ENCODE measurements around the gene MX1. TPM values are rescaled to one million over a fixed set of nuclear protein-coding genes. Genes with fewer than 3 reads are reported as not detected.

Gene MX1
- total and polyA plus RNA-seq, 2 donors (not counting 3 experiments of a cell fraction or from before 2014, with no cell fraction given): 5.9 to 25.1 TPM

- BruUV-seq (replicated peaks): no TSS peak
- CTCF ChIA-PET: no interaction called here
- dilution Hi-C loops (cut with MboI; ENCODE audit: extremely low pct_ligation_motif_present, low sequenced_read_pairs) (no loop called here), intact Hi-C loops (cut with micrococcal nuclease) (no loop called here)
- H3K4me1 ChIP-seq (ENCODE audit: control insufficient read depth, extremely low read depth, insufficient read depth, low read length): no peaks in the 10 kb centered on the region
- no peaks in the 10 kb centered on the region for H3K36me3 ChIP-seq (ENCODE audit: control insufficient read depth in 2 of 2, extremely low read depth in 1 of 2, insufficient read depth in 2 of 2, low read length in 2 of 2)
- FAIRE-seq (no peak), DNase-seq (ENCODE audit: low read depth, low spot score) (no peak)
- H3K79me2 ChIP-seq (ENCODE audit: control insufficient read depth, insufficient read depth, low read length): no peaks in the 10 kb centered on the region
- no peaks in the 10 kb centered on the region for H4K20me1 ChIP-seq (replicated peaks; ENCODE audit: control insufficient read depth, extremely low read depth, insufficient read depth, low read length)
- no peaks in the 10 kb centered on the region for H3K9me1 ChIP-seq (replicated peaks; ENCODE audit: control insufficient read depth, extremely low read depth, insufficient read depth, low read length)
- no peak for TF ChIP-seq GATA2 (IDR thresholded peaks at IDR 0.05; ENCODE audit: insufficient read depth, insufficient read length, low read depth, low read length)
- TF ChIP-seq MAX (IDR thresholded peaks at IDR 0.05; ENCODE audit: insufficient read depth, insufficient read length): no peak
- no peak for TF ChIP-seq MYC (IDR thresholded peaks at IDR 0.05; ENCODE audit: low read depth, low read length)
- no peak for TF ChIP-seq CTCF (IDR thresholded peaks at IDR 0.05; ENCODE audit: extremely low read depth in 1 of 2, insufficient read depth in 1 of 2, low read depth in 1 of 2, low read length in 2 of 2)
- TF ChIP-seq POLR2AphosphoS5 (IDR thresholded peaks at IDR 0.05; ENCODE audit: insufficient read depth, low read depth, low read length): no peak
- TF ChIP-seq EZH2 (IDR thresholded peaks at IDR 0.05; ENCODE audit: borderline replicate concordance, low read depth, low read length, severe bottlenecking): no peak
- TF ChIP-seq JUN (IDR thresholded peaks at IDR 0.05; ENCODE audit: borderline replicate concordance, insufficient read depth, insufficient read length, low read depth): no peak
- TF ChIP-seq FOS (IDR thresholded peaks at IDR 0.05; ENCODE audit: borderline replicate concordance, insufficient read depth, low read length): no peak
- TF ChIP-seq POLR2A (IDR thresholded peaks at IDR 0.05; ENCODE audit: low read depth, low read length): no peak
- POLR2A ChIA-PET: no interaction called here
- no peaks in the 10 kb centered on the region for H3K9me3 ChIP-seq (replicated peaks; ENCODE audit: control insufficient read depth, insufficient read depth, low read length)
- H3K27ac ChIP-seq (ENCODE audit: insufficient read depth, low read depth, low read length): no peak overlapping the region
- H3K4me2 ChIP-seq (ENCODE audit: insufficient read depth, low read length): no peak overlapping the region
- no peak overlapping the region for H3K4me3 ChIP-seq (replicated peaks in 1 of 3; ENCODE audit: insufficient read depth in 1 of 3, low read depth in 1 of 3, low read length in 3 of 3)
- no peak overlapping the region for H3K9ac ChIP-seq (replicated peaks; ENCODE audit: extremely low read depth, insufficient read depth, low read length)
- no peaks in the 10 kb centered on the region for H3K27me3 ChIP-seq (ENCODE audit: control insufficient read depth in 2 of 2, insufficient read depth in 2 of 2, low read length in 2 of 2)
- no peak overlapping the region for H2AFZ ChIP-seq (ENCODE audit: low read depth, low read length)
Observed at GRCh38 chr21:41490330-41490729, 64.3 kb downstream of the MX1 start.

Measured in endothelial cell of umbilical vein (primary cell).